ENCODE measurements around the gene BIK.

The BIK gene, protein sequence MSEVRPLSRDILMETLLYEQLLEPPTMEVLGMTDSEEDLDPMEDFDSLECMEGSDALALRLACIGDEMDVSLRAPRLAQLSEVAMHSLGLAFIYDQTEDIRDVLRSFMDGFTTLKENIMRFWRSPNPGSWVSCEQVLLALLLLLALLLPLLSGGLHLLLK

DNA sequence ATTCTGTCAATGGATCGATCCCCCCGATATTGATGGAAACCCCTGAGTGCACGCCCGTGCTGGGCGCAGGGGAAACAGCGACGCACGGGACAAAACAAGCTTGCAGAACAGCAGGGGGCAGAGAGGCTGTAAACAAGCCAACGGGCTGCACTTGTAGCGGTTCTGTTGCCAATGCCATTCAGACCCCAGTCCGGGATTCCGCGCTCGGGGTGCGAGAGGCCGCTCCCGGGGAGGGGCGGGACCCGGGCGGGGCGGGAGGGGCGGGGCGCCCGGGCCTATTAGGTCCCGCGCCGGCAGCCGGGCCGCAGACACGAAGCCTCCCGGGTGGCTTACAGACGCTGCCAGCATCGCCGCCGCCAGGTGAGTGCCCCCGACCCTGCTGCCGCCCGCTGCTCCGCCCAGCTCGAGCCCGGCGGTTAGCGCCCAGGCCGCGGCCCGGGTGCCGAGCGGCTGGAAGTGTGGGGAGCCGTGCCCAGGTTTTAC is at the start of gene BIK:
Gene BIK (plus strand): TSS at position 307 of the 483 bp plus-strand sequence. CDS start 13,273 bp downstream, outside the sequence.
- in situ Hi-C loops (cut with HindIII; ENCODE audit: low sequenced_read_pairs) = no loop called here

DNA sequence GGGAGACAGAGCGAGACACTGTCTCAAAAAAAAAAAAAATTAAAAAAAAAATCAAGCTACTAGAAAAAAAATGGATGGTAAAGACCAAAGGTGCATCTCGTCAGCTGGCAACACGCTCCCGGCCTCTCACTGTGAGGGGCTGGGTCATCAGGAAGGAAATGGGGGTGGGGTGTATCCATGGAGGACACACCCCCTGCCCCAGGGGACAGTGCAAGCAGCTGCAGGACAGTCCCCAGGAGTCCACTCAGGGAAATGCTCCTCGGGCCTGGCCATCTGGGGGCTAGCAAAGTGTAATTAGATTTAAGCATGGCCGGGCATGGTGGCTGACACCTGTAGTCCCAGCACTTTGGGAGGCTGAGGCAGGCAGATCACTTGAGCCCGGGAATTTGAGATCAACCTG is 44.4 kb upstream of the BIK start:
- in situ Hi-C loops (cut with HindIII; ENCODE audit: low sequenced_read_pairs) = no loop called here

DNA sequence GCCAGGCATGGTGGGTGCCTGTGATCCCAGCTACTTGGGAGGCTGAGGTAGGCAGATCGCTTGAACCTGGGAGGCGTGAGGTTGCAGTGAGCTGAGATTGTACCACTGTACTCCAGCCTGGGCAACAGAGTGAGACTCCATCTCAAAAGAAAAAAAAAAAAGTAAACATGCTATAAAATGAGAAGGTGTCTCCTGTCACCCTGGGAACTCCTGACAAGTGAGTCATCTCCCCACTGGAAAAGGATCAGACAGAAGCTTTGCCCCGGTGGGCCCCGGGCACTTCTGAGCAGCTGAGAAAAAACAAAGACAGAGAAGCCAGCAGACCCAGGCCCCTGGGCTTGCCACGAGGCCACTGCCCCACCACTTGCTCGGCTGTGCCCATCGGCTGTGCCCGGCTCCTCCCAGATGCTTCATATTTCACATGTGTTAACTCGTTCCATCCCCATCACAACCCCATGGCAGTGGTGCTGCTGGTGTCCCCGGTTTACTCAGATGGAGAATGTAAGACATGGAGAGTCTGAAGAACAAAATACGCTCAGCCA is 43.6 kb upstream of the BIK start:
- in situ Hi-C loops (cut with HindIII; ENCODE audit: low sequenced_read_pairs) = no loop called here

DNA sequence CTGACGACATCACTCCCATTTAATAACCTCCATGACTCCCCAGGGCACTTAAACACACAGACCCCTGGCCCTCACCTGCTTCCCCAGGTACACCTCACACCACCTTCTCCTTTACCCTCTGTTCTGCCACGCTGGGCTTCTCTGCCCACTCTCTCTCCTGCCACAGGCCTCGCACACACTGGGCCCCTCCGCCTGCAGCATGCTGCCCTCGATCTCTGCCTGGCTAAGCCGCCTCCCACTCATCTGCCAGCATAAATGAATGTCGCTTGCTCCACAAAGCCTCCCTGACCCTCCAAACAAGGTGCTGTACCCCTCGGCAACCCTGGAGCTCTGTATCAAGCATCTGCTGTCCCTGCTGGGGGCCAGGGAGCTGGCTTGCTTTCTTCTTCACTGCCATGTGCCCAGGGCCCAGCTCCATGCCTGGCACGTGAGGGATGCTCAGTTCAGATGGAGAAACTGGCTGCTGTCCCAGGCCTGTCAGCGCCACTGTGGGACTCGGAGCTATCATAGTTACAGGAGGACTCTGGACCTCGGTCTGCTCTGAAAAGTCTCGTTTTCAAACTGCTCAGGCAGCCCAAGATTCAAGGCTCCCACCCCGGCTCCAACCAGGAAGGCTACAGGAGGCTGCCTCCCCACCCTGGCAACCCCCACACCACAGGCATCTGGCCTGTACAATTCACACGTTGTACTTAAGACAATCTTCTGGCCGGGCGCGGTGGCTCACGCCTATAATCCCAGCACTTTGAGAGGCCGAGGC is 33.3 kb upstream of the BIK start:
- in situ Hi-C loops (cut with HindIII; ENCODE audit: low sequenced_read_pairs) = no loop called here

DNA sequence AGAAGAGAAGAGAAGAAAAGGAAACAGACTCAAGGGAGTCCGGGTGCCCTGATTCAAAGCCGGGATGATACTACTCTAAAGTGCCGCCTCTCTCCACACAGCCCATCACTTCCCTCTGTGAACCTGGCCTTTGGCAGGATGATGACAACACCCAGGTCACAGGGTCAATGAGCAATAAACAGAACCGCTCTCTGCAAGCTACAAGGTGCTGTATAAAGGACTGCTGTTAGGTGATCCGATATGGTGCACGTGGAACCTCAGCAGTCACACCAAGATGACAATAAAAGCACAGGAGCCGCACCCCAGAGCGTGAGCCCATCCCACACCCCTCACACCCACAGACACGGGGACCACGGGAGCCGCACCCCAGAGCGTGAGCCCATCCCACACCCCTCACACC is 32.0 kb upstream of the BIK start:
- in situ Hi-C loops (cut with HindIII; ENCODE audit: low sequenced_read_pairs) = no loop called here

DNA sequence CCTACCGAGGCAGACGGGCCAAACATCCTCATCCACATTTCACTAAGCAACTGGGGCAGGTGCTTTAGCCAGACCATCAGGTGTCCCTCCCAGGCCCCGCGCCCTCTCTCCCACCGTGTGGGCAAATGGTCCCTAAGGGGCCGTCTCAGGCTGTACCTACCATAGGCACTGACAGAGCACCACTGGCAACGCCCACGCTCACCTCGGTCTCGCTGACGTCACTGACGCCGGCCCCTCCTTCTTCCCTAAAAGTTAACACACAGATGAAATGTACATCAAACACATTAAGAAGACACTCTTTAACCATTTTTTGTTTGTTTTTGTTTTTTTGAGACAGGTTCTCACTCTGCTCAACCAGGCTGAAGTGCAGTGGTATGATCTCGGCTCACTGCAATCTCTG is 30.8 kb upstream of the BIK start:
- in situ Hi-C loops (cut with HindIII; ENCODE audit: low sequenced_read_pairs) = no loop called here

DNA sequence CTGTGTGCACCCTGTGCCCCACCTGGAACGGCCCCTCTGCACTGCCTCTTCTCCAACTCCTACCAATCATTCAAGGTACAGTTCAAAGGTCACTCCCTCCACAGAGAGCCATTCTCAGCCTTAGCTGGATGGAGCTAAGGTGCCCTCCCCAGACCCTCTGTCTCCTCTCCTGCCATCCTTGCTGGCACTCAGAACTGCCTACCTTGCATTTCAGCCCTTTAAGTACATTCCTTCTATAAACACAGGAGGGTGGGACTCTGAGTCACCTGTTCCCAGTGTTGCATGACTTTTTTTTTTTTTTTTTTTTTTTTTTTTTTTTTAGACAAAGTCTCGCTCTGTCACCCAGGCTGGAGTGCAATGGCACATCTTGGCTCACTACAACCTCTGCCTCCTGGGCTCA is 29.9 kb upstream of the BIK start:
- in situ Hi-C loops (cut with HindIII; ENCODE audit: low sequenced_read_pairs) = no loop called here

DNA sequence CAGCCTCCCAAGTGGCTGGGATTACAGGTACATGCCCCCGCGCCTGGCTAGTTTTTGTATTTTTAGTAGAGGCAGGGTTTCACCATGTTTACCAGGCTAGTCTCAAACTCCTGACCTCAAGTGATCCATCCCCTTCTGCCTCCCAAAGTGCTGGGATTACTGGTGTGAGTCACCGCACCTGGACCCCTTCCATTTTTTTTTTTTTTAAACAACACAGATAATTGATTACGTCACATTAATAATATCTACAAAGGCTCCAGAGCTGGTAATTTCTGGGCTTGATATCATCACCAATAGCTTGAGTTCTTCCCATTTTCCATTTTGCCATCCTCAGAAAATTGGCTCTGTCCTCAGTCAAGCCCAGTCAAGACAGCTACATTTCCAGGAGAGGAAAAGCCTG is 28.6 kb upstream of the BIK start:
- in situ Hi-C loops (cut with HindIII; ENCODE audit: low sequenced_read_pairs) = no loop called here

DNA sequence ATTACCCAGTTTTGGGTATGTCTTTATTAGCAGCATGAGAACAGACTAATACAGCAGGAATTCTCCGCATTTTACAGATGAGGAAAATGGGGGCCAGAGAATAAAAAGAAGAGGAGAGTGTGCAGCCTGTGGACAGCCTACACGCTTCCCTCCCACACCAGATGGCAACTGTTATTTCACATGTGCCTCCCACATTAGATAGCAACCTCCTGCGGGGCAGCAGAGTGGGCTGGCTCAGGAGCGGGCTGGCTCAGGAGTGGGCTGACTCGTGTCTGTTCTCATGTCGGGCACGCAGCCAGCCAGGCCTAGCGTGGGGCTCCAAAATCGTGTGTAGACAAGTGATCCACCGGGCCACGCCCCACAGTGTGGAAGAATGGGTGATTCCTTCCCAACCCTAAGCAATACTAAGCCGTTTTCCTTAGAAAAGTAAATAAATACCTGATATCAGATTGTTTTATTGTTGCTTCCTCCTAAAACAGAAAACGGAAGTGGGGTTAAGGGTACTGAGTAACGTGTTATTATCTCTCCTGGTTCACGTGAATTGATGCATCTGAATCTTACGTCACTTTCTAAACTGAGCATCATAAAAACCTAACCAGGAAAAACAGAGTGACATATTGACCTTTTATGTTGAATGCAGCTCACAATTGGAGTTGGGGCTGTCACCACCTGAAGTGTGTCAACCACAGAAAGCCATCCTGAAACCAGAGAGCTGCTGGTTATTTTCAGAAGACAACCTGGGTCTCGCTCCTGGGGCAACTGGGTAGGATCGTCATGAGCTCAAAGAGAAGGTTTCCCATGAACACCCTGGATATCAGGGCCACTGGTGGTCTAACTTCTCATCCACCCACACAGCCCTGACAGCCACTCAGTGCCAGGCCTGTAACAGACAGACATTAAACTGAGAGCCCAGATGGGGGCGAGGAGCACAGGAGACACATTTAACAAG is 24.6 kb upstream of the BIK start:
- in situ Hi-C loops (cut with HindIII; ENCODE audit: low sequenced_read_pairs) = no loop called here

DNA sequence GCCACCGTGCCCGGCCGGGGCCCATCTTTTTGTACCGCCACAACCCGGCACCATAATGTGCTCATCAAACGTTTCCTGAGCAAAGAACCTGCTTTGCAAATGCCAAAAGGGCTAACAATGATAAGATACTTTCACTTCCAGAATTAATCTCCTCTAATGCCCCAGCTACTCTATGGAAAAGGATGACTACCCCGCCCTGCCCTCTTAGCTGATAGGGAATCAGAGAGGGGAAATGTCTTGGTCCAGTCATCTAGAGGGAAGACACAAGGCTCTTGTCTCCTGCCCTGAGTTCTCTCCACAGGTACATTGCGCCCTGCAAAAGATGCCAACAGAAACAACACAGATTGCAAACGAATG is 21.9 kb upstream of the BIK start:
- in situ Hi-C loops (cut with HindIII; ENCODE audit: low sequenced_read_pairs) = no loop called here

DNA sequence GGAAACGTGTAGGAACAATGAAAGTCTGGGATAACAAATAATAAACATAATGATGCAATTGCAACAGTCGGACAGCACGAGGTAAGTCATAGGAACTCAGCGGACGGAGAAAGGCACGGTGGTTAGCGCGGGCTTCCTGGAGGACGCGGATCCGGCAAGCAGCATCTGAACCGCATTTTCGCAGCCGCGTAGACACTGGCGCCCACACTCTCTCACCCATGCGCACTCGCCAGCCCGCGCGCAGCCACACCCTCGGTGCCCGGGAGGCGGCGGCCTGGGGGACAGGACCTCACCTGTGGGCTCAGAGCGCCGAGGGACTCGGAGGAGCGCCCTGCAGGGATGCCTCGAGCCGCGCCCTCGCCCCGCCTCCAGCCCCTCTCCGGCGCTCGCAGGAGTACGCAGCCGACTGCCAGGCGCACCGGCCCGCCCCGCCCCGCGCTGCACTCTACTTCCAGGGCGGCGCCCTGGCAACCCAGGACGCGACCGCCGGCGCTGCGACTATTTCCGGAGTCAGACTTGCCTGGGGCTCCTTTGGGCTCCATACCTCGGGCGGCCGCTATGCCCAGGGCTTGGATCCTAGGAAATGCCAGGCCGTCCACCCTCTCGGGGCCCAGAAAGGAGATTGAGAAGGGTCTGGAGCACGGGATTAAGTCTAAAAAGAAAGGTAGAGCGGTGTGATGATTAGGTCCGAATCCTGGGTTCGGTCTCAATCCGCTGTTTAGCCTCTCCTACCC is 21.4 kb upstream of the BIK start, which contains the start of gene TTLL1:
Gene TTLL1 (minus strand): TSS at position 408 of the 734 bp plus-strand sequence. CDS start 13,805 bp downstream, outside the sequence.
- in situ Hi-C loops (cut with HindIII; ENCODE audit: low sequenced_read_pairs) = no loop called here

DNA sequence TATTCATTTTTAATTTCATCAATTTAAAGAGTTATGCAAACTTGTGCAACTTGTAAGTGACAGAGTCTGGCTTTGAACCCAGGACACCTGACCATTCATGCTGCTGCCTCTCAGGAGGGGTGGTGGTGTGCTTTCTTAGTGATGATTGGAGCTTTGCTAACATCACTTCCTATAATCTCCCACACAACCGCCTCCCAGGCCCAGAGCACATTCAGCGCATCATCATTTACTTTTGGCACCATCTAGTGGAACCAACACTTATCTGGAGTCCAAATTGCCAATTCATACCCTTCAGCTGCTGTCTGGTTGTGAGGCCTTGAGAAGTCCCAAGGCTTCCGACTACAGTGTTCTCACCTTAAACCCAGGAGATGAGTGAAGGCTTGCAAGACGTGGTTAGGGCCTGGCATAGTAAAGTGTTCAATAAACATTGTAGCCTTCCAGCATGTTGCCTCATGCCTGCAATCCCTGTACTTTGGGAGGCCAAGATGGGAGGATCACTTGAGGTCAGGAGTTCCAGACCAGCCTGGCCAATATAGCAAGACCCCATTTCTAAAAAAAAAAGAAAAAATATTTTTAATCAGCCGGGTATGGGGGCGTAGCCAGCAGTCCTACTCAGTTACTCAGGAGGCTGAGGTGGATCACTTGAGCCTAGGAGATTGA is 20.3 kb upstream of the BIK start:
- in situ Hi-C loops (cut with HindIII; ENCODE audit: low sequenced_read_pairs) = no loop called here

DNA sequence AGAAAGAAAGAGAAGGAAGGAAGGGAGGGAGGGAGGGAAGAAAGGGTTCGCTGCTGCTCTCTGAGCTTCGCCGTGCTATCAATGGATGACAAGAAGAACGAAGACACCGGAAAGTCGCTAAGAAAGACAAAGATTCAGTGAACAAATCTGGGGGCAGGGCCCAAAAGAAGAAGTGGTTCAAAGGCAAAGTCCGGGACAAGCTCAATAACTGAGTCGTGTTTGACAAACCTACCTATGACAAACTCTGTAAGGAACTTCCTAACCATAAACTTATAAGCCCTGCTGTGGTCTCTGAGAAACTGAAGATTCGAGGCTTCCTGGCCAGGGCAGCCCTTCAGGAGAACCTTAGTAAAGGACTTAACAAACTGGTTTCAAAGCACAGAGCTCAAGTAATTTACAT is 18.5 kb upstream of the BIK start:
- in situ Hi-C loops (cut with HindIII; ENCODE audit: low sequenced_read_pairs) = no loop called here

DNA sequence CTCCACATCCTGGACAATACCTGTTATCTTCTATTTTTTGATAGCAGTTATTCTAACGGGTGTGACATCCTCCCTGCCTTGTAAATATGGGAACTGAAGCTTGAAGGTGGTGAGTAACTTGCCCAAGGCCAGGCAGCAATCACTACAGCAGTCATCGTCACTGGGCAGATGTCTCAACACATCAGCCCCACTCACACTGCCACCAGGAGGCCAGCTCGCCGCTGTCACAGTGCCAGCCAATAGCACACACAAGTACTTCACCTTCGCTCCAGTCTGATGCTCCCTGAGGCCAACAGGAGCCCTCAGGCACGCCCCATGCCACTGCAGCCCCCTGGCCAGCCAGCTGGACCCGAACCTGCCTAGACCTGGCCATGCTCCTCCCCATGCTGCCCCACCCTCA is 16.5 kb upstream of the BIK start:
- in situ Hi-C loops (cut with HindIII; ENCODE audit: low sequenced_read_pairs) = no loop called here

DNA sequence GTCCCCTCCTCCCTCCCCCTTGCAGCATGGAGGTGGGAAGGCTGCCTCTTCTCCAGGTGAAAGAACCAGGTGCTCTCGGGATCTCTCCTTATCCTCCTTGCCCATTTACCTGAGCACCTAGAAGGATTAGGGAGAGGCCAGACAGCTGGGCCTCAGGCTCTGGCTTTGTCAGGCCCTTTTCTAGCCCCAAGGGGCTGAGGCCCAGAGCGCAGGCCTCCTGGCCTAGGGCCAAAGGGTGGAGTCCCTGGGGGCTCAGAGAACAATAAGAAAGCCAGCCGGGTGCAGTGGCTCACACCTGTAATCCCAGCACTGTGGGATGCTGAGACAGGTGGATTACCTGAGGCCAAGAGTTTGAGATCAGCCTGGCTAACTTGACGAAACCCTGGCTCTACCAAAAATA is 16.0 kb upstream of the BIK start:
- in situ Hi-C loops (cut with HindIII; ENCODE audit: low sequenced_read_pairs) = no loop called here

DNA sequence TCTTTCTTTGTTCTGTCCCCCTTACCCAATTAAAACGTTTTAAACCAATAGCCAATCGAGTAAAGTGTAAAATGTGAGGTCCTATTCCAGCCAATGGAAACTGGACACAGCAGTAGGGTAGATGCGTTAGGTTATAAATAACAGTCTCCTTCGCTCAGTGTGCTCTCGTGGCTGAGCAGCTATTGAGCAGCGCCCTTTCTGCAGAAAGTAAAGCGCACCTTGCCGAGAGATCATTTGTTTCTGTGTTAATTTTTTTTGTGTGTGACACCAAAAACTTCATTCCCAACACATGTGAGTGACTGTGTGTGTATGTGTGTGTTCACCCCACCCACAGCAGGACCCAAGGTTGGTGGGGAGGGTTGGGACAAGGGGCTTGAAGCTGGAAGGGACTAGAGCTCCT is 14.1 kb upstream of the BIK start:
- in situ Hi-C loops (cut with HindIII; ENCODE audit: low sequenced_read_pairs) = no loop called here

DNA sequence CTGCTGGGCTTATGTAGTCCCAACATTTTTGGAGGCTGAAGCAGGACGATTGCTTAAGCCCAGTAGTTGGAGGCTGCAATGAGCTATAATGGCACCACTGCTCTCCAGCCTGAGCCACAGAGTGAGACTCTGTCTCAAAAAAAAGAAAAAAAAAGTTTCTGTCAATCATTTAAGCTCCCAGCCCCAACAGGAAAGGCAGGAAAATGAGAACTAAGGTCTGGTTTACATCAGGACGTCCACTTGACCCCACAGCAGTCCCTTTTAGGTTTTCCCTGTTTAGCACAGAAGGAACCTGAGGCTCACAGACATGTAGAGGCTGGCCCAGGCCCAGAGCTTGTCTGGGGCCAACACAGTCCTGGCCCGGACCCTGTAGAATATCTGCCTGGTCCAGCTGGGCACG is 12.2 kb upstream of the BIK start:
- in situ Hi-C loops (cut with HindIII; ENCODE audit: low sequenced_read_pairs) = no loop called here

DNA sequence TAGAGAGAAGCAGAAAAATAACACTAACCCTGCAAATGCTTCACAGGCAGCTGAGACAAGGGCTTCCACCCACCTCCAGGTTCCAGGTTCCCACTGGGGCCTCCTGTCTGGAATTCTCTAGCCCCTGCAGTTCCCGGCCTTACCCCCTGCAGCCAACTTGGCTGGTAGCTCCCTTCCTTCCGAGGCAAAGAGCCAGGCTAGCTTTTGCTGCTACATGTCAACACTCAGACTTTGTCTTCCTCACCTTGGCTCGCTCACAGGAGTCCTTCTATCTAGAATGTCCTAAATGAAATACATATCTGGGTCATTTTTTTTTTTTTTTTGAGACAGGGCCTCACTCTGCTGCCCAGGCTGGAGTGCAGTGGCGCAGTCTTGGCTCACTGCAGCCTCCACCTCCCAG is 11.5 kb upstream of the BIK start:
- in situ Hi-C loops (cut with HindIII; ENCODE audit: low sequenced_read_pairs) = no loop called here

DNA sequence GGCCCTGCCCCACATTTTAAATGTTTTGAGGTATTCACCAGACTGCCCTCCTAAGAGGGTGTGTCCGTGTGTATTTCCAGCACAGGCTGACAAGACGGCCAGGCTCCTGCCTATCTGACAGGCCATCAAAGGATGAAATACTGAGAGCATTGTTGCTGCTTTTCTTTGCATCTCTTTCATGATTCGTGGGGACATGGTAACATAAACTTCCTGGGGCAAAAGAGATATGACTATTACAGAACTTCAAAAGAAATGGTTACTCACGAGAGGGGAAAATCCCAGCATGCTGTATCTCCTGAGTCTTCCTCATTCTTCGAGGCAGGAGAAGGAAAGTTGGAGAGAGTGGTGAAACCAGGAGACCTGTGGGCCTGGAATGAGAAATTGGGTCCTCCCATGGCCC is 10.3 kb upstream of the BIK start:
- in situ Hi-C loops (cut with HindIII; ENCODE audit: low sequenced_read_pairs) = no loop called here

DNA sequence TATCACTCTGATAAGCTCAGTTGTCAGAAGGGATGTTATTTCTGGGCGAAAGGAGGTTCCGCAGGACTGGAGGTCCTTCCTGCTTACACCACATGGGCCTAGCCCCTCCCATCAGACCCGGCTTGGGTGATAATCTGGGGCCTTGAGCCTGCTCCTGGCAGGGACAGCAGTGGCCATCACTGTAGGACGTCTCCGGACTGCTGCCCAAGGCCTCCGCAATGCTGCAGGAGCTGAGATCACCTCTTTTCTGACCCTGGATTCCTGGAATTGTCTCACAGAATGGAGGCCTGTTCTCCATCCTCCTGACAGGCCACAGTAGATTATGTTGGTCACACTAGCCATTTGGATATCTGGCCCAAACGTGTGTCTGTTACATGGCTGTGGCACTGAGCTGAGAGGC is 9.2 kb upstream of the BIK start:
- in situ Hi-C loops (cut with HindIII; ENCODE audit: low sequenced_read_pairs) = no loop called here

Data from DLD1 (cell line).